Measurements from ENCODE around the gene GRIK2. TPM values are rescaled to one million over a fixed set of nuclear protein-coding genes. Genes with fewer than 3 reads are reported as not detected.

GRIK2 gene
- total RNA-seq, 2 donors from 2014 or later = 1.00 to 4.5 TPM

GRCh38 chr6:102023977-102024657 lies 630.6 kb downstream of the GRIK2 start:
- H3K4me1 Mint-ChIP-seq = peaks cover 4% of the 10 kb centered on the region
- H3K27me3 ChIP-seq (ENCODE audit: control insufficient read depth, insufficient read depth, low read length, poor library complexity, severe bottlenecking) = no peaks in the 10 kb centered on the region
- no peaks in the 10 kb centered on the region for H3K9me3 ChIP-seq (ENCODE audit: control insufficient read depth, low read length)
- no peaks in the 10 kb centered on the region for H3K9me3 Mint-ChIP-seq
- H3K27ac ChIP-seq (ENCODE audit: low read depth, low read length) = no peak overlapping the region
- no peak for TF ChIP-seq CTCF (conservative IDR thresholded peaks at IDR 0.05)
- H3K36me3 Mint-ChIP-seq (ENCODE audit: low read depth) = no peaks in the 10 kb centered on the region
- no peak overlapping the region for H3K4me3 Mint-ChIP-seq
- no peak for DNase-seq
- 95 to 100% methylated on average over 2 to 3 of the region's 3 CpGs for WGBS, 2 experiments (ENCODE audit: insufficient coverage in 1 of 2, insufficient read length in 1 of 2)
- H3K36me3 ChIP-seq (ENCODE audit: control insufficient read depth, insufficient read depth, low read length) = no peaks in the 10 kb centered on the region
- H3K4me1 ChIP-seq (ENCODE audit: control insufficient read depth, insufficient read depth, low read length) = no peaks in the 10 kb centered on the region
- no peak overlapping the region for H3K27ac Mint-ChIP-seq
- H3K4me3 ChIP-seq (ENCODE audit: low read length) = no peak overlapping the region
- H3K27me3 Mint-ChIP-seq (ENCODE audit: insufficient read depth) = no peaks in the 10 kb centered on the region
- H3K9ac ChIP-seq (ENCODE audit: extremely low read depth, low read length, poor library complexity, severe bottlenecking) = no peak overlapping the region

GRCh38 chr6:102026649-102027048 lies 633.1 kb downstream of the GRIK2 start:
- H3K27me3 Mint-ChIP-seq (ENCODE audit: insufficient read depth) = no peaks in the 10 kb centered on the region
- no peak overlapping the region for H3K27ac ChIP-seq (ENCODE audit: low read depth, low read length)

DNA sequence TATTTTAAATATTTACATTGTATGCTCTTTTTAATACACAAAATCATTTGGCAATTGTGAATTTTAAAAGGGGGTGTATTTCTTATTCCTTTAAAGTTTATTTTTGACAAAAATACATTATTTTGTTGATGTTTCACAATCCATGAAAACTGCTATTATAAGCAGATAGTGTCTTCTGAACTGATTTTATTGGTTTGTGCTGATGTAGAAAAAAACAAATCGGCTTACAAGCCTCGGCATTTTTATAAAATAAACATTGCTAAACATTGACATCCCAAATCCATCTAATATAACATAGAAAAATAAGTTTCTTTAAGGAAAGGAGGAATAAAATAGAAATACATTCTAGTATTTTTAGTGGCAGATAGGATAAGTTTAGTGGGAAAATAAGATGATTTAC lies 634.7 kb downstream of the GRIK2 start:
- TF ChIP-seq CTCF (conservative IDR thresholded peaks at IDR 0.05) = no peak
- H3K9ac ChIP-seq (ENCODE audit: extremely low read depth, low read length, poor library complexity, severe bottlenecking) = no peak overlapping the region
- no peaks in the 10 kb centered on the region for H3K36me3 Mint-ChIP-seq (ENCODE audit: low read depth)
- H3K27ac ChIP-seq (ENCODE audit: low read depth, low read length) = no peak overlapping the region
- no peak overlapping the region for H3K4me3 Mint-ChIP-seq
- WGBS, 2 experiments (ENCODE audit: insufficient coverage in 1 of 2, insufficient read length in 1 of 2) = 100% methylated on average over 2 of the region's 2 CpGs; no CpG with 5 or more reads in 1 of the 2 experiments
- H3K9me3 Mint-ChIP-seq = no peaks in the 10 kb centered on the region
- no peaks in the 10 kb centered on the region for H3K36me3 ChIP-seq (ENCODE audit: control insufficient read depth, insufficient read depth, low read length)
- H3K27ac Mint-ChIP-seq = no peak overlapping the region
- no peaks in the 10 kb centered on the region for H3K27me3 ChIP-seq (ENCODE audit: control insufficient read depth, insufficient read depth, low read length, poor library complexity, severe bottlenecking)
- no peak for DNase-seq
- no peaks in the 10 kb centered on the region for H3K27me3 Mint-ChIP-seq (ENCODE audit: insufficient read depth)
- H3K9me3 ChIP-seq (ENCODE audit: control insufficient read depth, low read length) = no peaks in the 10 kb centered on the region
- peaks cover 4% of the 10 kb centered on the region for H3K4me1 Mint-ChIP-seq
- no peak overlapping the region for H3K4me3 ChIP-seq (ENCODE audit: low read length)
- H3K4me1 ChIP-seq (ENCODE audit: control insufficient read depth, insufficient read depth, low read length) = no peaks in the 10 kb centered on the region

More at GRCh38 chr6:102026649-102027048, 633.1 kb downstream of the GRIK2 start:
- DNase-seq = no peak
- no peaks in the 10 kb centered on the region for H3K4me1 ChIP-seq (ENCODE audit: control insufficient read depth, insufficient read depth, low read length)
- no peaks in the 10 kb centered on the region for H3K27me3 ChIP-seq (ENCODE audit: control insufficient read depth, insufficient read depth, low read length, poor library complexity, severe bottlenecking)
- H3K27ac Mint-ChIP-seq = no peak overlapping the region
- no peaks in the 10 kb centered on the region for H3K9me3 ChIP-seq (ENCODE audit: control insufficient read depth, low read length)
- no peak overlapping the region for H3K4me3 ChIP-seq (ENCODE audit: low read length)
- no peak overlapping the region for H3K9ac ChIP-seq (ENCODE audit: extremely low read depth, low read length, poor library complexity, severe bottlenecking)
- H3K36me3 Mint-ChIP-seq (ENCODE audit: low read depth) = no peaks in the 10 kb centered on the region
- H3K4me1 Mint-ChIP-seq = peaks cover 4% of the 10 kb centered on the region
- no peak overlapping the region for H3K4me3 Mint-ChIP-seq
- H3K36me3 ChIP-seq (ENCODE audit: control insufficient read depth, insufficient read depth, low read length) = no peaks in the 10 kb centered on the region
- H3K9me3 Mint-ChIP-seq = no peaks in the 10 kb centered on the region
- TF ChIP-seq CTCF (conservative IDR thresholded peaks at IDR 0.05) = no peak

All from endodermal cell (in vitro differentiated cells).